NCI-H1048 (cell line): ENCODE data around the gene DOCK10.
"Not testable (repeated sequence)": the region's sequence is repeated elsewhere in the genome, so short reads cannot be mapped to it uniquely, and the experiment has no call there.

ENCODE experiments used
- DNase-seq: peaks from one replicate; lab custom pipeline; 2025; lab: John Stamatoyannopoulos, UW

The DOCK10 gene

DNA sequence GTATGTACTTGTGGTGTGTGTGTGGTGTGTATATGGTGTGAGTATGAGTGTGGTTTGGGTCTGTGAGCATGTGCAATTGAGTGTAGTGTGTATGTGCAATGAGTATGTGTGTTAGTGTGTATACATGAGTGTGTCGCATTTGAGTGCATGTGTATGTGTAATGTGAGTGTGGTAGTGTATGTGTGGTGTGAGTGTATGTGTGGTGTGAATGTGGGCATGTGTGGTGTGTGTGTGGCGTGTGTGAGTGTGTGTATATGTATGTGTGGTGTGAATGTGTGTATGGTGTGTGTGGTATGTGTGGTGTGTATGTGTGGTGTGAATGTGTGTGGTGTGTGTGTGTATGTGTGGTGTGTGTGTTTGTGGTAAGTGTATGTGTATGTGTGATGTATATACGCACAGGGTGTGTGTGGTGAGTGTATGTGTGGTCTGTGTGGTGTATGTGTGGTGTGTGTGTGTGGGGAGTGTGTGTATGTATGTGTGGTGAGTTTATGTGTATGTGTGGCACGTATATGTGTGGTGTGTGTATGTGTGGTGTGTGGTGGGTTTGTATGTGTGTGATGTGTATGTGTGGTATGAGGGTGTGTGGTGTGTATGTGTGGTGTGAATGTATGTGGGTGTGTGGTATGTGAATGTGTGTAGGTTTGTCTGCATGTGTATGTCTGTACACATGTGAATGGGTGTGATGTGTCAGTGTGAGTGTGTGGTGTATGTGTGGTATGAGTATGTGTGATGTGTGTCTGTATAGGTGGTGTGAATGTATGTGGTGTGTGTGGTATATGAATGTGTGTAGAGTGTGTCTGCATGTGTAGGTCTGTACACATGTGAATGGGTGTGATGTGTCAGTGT is 123.4 kb downstream of the DOCK10 start:
- no peak for DNase-seq

DNA sequence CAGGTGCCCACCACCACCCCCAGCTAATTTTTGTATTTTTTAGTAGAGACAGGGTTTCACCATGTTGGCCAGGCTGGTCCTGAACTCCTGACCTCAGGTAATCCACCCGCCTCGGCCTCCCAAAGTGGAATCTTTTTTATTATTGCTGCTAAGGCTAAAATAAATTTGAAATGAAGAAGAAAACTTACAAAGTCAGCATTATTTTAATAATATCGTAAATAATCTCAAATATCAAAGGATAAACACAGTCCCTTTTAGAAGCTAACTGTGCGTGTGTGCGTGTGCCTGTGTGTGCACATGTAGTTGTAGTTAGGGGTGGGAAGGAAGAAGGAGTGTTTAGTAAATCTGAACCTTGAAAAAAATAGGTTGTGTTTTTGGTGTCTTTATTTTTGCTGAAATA is 125.0 kb downstream of the DOCK10 start:
- DNase-seq, result not testable (repeated sequence)

DNA sequence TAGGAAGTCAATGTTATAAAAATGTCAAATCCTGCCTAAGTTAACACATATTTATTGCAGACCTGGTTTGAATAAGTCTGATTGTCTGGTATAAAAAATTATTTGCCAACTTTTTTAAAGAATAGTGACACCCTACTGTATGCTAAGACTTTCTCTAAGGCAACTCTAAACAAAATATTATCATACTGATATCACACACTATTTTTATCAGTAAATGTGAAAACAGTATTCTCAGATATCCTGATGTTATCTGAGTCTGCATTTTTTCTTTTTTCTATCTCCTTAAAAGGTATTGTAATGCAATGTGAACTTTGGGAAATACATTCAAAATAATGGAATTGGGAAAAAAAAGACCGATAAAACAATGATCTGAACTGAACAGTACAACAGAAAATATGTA is 127.1 kb downstream of the DOCK10 start:
- no peak for DNase-seq

DNA sequence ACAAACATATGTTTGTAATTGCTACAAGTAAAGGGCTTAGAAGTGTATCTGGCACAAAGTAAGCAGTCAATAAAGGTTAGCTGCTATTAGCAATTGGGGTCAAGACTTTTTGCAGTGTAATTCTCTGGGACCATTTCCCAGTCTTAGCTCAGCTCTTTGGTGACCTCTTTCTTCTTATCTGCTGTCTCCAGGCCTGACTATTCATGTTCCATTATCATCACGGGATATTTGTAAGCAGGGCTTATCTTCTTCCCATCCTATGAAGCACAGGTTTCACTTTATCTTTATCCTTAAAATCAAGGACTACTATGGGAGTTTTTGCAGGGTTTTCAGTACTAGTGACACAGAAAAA is 131.7 kb downstream of the DOCK10 start:
- DNase-seq, result no peak

DNA sequence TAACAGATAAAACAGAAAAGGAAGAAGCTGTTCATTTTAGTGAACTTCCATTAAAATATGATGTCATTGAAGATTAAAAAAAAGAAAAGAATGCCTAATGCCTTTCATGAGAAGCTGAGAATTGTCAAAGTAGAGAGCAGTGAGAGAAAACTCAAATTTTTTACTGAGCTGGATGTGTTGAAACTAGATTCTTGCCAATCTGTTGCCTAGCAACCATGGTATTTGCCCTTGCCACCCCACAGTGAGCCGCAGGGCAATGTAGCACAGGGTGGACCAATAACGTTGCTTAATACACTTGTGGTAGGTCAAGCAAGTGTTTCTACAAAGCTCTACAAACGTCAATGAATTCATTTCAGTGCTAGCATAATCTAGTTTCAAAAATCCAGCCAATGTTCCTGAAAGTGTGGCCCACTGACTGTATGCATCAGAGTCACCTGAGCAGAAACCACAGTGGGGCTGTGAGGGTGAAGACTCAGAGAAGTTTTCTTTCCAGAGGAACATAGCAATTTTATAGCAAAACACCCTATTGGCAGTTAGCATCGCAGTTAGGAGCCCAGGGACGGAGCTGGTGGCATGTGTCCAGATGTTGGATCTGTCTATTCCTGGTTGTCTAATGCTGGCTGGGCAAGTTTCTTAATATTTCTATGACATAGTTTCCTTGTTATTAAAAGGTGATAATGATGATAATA is 132.2 kb downstream of the DOCK10 start:
- DNase-seq, result no peak

DNA sequence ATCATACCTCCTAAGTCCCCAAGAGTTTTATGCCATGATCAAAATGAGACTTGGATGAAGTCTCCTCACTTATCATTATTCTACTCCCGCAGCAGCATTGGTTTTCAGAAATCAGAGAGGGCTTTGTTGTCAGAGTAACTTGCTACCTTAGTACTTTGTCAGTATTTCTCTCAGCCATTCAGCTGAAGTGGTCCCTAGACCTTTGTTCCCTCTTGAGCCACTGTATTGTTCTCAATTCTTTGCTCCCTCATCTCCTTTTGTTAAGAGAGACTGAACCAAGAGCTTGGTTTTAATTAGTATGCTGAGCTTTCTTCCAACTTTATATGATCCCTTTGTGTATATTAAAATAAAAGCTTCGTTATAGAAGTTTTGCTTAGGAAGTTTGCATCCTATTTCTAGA is 133.4 kb downstream of the DOCK10 start:
- no peak for DNase-seq

DNA sequence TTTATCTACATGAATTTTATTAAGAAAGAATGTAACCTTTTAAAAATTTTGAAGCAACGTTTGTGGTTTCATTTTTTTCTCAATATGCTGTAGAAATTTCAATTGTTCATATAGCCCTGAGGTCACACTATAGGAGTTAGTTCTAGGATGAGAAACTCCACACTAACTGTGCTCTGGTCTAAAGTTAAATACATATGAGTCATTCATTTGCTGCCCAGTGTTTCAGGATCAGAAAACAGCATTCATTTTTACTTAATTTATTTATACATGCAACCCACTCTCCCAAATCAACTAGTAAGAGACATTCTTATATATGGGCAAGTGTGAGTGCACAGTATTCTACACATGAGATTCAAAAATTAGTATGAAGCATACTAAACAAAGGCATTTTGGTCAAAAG is 137.9 kb downstream of the DOCK10 start:
- no peak for DNase-seq

DNA sequence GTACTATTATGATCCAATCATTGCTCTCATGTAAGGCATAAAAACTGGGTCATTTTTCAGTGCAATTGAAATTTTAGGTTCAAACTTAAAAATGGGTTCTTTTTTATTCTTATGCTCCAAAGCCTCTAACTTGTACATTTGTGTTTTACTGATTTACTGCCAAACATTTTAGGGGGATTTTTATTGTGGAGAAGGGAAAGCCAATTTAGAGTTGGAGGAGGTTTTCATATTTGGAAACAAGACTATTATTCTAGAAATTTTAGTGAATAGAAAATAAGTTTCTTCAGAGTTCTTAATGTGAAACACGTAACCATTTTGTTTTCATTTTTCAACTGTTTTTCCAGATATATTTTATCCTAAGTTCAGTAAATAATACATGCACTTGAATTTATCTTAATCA is 138.6 kb downstream of the DOCK10 start:
- no peak for DNase-seq

DNA sequence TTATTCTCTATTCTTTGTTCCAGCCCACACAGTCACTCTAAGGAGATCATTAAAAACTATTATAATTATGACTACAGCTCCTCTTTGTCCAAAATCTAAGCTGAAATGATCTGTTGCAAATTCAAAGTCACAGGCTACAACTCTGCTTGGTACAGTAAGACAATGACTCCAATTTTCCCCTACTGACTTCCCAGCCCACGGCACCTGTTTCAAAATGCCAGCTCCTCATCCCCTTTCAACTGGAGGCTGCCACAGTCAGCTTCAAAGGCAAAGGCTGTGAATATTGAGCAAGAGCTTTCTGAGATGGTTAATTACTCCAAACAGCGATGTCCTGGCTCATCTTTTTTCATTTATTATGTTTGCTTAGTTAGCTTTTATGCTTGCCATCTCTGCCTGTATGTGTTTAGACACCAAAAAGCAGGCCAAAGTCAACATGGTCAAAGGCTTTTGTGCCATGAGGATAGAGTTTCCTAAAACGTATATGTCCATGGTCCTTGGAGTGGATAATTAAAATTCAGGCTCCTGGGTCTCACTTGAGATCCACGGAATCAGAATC is 141.1 kb downstream of the DOCK10 start:
- DNase-seq, result no peak

DNA sequence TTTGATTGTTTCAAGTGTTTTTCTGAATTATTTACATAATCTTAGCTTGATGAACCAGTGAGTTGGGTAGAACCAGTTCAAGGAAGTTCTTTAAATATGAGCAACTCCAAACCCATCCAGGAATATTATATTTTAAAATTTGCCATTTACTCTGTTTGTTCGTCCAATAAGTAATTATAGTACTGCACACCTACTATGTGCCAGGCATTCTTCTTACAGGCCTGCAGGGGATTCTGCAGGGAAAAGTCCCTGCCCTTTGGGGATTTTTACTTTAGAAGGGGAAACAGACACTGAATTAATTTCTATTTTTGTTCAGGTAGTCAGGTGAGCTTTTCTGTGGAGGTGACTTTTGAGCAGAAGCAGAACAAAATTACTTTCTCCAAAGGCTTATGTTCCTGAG is 146.9 kb downstream of the DOCK10 start:
- no peak for DNase-seq

DNA sequence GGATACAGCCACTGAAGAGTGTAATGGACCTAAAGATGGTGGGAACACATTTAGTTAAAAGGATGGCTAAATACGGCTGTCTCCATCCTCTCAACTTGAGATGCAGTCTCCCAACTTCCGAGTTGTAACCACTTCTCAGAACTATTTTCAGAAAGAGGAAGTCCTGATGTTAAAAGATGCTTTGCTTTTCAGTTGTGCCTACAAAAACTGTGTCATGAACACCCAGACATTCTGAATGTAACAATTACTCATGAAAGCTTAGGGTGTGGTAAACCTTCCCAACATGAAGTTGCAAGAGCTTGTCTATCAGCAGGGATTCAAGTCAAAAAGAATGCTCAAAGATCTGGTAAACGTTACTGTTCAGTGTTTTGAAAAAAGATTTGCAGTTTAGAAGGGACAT is 147.9 kb downstream of the DOCK10 start:
- no peak for DNase-seq

DNA sequence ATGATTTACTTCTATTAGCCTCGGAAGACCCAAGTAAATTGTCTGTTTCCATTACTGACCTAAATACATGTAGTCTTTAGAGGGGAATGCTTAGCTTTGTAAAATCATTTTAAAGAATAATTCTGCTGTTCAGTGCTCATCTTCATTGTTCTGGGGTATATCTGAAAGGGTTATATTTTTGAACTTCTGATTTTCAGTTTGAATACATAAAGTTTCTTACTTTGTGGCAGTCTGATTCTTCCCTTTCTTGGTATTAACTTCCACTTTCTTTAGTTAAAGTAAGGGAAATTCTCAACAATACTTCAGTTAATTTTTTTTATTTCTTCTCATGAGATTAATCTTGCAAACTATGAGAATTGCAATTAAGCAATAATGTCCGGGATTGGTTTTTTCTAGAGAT is 148.4 kb downstream of the DOCK10 start:
- DNase-seq, result no peak

DNA sequence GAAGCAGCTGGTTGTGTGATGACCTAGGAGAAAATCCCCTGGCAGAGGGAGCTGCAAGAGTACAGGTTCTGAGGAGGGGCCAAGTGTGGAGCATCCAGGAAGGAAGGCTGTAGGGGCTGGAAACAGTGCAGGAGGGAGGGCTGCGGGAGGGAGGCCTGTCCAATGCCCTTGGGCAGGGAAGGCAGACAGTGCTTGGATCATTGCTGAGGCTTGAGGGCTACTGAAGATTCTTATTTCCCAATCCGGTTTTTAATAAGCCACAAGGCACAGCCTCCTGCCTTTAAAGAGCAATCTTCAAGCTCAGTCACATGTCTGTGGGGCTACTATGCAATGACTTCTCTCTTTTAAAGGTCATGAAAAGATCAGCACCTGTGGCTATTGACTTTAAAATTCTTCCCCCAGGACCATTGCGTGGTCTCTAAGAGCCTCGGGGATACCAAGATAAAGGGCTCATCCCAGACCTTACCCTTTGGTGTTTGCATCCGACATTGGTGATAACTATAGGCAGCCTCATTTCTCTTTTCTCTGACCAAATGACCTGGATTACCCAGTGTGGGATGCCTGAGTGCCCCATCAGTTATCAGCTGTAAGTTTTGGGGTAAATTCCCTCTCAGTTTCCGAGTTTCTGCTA is 149.6 kb downstream of the DOCK10 start:
- no peak for DNase-seq

DNA sequence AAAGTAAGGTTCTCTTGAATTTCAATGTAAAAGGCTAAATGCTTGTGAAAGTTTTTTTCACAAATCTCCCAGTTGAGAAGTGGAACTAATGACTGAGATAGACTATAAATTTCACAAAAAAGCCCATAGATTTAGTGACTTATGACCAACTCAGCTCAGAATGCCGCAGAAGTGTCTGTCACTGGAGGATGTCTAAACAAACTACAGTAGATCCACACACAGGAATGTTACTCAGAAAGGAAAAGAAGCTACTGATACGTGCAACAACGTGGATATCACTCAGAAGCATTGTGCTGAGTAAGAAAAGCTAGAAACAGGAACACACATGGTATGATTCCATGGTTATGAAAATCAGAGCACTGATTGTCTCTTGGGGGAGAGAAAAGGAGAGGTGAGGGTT is 151.9 kb downstream of the DOCK10 start:
- DNase-seq, result no peak

DNA sequence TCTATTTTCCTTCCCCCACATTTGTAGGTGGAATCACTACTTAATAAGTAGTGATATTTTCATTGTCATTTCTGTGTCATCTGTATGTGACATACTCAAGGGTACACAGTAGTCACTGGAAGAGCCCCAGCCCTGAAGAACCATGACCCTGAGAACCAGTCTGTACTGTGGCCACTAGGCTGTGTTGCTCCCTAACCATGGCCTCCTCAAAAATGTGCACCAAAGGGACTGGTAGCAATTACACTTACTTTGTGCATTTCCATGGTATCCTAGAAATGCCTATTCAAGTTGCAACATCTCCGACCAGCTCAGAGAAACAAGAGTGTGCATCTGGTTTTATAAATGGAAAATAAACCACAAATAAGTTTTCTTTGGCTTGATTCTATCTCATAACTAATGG is 155.1 kb downstream of the DOCK10 start:
- no peak for DNase-seq

DNA sequence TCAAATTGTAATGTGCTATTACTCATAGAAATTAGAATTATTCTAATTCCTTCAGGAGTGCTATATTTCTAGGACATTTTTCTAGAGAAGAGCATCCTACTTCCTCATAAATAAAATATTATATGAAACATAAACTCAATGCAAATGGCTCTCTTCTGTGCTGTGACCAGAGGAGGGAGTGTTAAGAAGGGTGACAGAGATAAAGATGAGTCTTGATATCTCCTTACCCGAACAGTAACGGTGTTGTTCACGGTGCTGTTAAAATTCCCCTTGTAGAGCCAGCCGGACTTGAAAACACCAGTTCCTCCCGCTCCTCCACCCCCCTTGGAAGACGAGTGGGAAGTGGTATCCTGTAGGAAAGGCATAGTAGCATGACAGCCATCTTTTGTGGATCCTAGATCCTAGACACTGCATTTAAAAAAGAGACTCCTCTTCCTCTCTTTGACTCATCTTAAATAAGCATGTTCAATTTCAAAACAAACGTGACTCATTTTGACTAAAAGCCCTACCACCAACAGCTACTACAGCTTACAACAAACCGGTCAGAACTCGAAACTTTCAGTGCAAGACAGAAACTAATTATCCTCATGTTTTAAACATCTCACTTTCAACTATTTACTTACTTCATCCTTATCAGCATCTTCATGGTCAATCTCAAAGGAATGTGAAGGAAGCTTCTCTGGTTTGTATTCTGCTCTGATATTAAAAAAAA is 156.3 kb downstream of the DOCK10 start:
- DNase-seq, result no peak

DNA sequence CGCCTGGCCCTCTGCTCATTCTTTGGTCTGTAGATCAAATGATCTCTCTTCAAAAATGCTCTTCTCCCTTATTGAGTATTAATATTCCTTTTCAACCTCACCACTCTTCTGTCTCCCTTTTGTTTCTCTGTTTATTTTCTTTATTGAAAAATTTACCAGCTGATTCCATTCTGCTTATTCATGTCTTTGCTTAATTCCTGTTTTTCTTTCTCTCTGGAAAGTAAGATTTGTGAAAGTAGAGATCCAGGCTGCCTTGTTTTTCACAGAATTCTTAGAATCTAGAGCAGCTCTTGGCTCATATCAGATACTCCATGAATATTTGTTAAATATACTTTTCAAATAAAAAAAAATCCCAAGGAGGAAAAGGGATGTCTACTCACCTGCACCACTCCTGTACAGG is 157.0 kb downstream of the DOCK10 start:
- DNase-seq, result no peak

DNA sequence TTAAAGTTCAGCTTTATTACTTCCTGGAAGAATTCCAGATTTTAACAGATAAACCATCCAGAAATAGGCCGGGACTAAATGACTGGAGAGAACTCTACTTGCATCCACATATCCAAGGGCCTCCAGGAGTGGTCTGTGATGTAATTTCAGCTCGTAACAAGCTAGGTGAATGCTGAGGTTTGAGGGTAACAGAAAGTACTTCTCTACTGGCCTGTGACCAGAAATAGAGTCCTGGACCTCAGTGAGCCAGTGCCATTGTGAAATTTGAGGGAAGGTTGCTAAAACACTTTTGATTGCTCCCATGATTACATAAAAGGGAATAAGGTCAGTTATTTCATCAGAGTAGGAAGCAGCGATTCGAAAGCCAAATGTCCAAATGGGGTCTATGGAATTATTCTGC is 158.1 kb downstream of the DOCK10 start:
- DNase-seq, result no peak

DNA sequence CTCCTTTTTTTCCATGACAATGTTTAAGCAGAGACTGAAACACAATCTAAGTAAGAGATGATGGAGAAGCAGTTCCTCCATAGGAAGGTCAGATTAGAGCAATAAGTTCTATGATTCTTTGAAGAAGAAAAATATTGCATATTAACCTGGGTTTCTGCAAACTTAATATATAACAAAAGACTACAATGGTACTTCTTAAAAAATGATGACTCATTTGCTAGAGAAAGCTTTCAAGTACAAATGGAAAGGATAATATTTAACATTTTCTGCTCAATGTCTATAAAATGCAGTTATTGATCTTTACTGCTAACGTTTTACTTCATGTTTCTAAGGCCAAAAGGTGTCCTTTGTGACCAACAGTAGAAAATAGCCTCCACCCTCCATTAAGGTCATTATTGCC is 158.6 kb downstream of the DOCK10 start:
- no peak for DNase-seq

DNA sequence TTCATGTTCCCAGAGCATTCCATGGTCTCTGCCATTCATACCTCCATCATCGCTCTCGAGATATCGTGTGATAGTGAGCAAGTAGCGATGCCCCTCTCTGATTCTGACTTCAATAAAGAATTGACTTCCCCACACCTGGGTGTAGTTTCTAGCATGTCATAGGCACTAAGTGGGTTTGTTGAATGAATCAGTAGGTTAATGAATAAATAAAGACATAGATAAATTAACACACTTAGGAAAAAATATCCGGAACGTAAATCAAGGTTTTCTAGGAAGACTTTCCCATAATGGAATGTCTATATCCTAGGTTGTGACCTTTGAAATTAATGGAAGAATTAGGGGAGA is 159.1 kb downstream of the DOCK10 start:
- DNase-seq, result no peak

DNA sequence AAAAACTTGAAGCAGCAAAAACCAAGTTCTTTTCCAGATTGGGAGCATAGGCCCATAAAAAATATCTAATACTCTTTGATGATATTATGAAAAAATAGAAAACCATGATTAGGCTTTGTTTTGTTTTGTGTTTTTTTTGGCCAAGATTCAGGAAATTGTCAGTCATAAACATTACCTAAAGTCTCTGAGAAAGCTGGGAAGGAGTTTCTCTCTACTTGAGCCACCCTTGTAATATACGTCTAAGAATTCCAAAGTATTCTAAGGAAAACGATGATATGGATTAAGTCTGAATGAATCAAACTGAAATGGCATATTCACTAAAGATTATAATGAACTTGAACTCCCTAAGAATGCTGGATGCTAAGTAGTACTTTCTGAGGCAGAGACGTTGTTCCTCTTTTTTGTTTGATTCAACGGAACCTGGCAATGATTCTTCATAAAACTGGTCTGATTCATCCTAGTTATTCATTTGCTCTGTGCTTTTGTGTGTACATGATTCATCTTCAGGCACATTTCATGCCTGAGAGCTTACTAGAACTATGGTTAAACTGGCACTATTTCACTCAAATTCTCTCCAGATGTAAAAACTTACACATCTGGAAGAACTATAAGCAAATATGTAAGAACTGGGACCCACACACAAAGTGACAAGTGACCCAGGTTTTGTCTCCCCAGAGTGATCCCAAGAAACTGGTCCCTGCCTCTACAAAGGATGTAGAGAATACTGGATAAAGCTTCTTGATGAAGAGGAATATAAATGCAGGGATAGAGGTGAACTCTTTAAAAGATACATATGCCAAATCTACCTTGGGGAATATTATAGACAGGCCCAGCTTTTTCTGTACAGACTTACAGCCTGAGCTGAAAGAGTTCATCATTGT is 159.7 kb downstream of the DOCK10 start:
- DNase-seq, result no peak

DNA sequence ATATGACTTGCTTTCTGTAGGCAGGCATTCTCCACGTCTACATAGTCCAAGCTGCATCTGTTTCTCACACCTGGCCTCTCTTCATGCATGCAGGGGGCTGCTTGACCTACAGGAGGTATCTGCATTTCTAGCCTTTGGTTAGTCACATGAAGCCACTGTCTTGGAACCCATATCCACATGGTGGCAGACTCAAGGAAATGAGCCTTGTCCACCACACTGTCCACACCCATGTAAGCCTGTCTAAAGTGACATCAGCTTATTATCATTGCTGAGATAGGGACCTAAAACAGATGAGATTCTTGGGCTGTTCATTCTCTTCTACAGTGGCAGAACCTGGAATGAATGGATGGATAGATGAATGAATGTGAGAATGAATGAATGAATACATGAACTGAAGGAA is 160.4 kb downstream of the DOCK10 start:
- DNase-seq, result no peak
